Endothelial cell of umbilical vein (primary cell): ENCODE measurements around the gene HTRA1. TPM values are rescaled to one million over a fixed set of nuclear protein-coding genes. Genes with fewer than 3 reads are reported as not detected.

Experiments
- BruUV-seq: library from RNA; stranded (reverse); fragments of 400-500 nt; replicated peaks from 2 replicates; lab custom pipeline; 2021; lab: Mats Ljungman, UMichigan
- CTCF ChIA-PET: fragments of 300-600, 350-600 bp; sonication (Branson Sonifier 250); formaldehyde crosslinking; loops from one replicate; lab custom pipeline; 2021; ENCODE audit warnings: antibody characterized with exemption, inconsistent platforms; lab: Charles Lee
- POLR2A ChIA-PET: fragments of 300-600, 350-600 bp; sonication (Branson Sonifier 250); formaldehyde crosslinking; loops from one replicate; lab custom pipeline; 2021; ENCODE audit warnings: antibody characterized with exemption, inconsistent platforms; lab: Charles Lee
- DNase-seq: peaks from one replicate; pipeline ENCODE4 v3.0.0-alpha.2; 2011; ENCODE audit warnings: low read depth, low spot score
- FAIRE-seq: peaks from 2 replicates; lab custom pipeline; 2011; peaks lifted over from hg19 to GRCh38; lab: Jason Lieb, UNC
- H2AFZ ChIP-seq: 2 replicates; pipeline ENCODE4 v1.6.0; 2012; ENCODE audit warnings: low read depth, low read length, control low read depth, inconsistent platforms
- H3K27ac ChIP-seq: 2 replicates; pipeline ENCODE4 v1.5.1; 2011; ENCODE audit warnings: low read depth, mild to moderate bottlenecking, control low read depth, low read length, moderate library complexity; ENCODE audit not compliant: insufficient read depth
- H3K27me3 ChIP-seq, 2 experiments: 2 replicates each; pipeline versions ENCODE4 v1.6.0 to v1.6.1; 2011; ENCODE audit warnings: low read length in 2 of 2, mixed read lengths in 1 of 2; ENCODE audit not compliant: control insufficient read depth in 2 of 2, insufficient read depth in 2 of 2
- H3K36me3 ChIP-seq, 2 experiments: 2 replicates in 1 of 2; 3 replicates in 1 of 2; pipeline ENCODE4 v1.5.1; 2011; ENCODE audit warnings: low read length in 2 of 2, mild to moderate bottlenecking in 1 of 2, moderate library complexity in 1 of 2; ENCODE audit not compliant: control insufficient read depth in 2 of 2, insufficient read depth in 2 of 2; ENCODE audit errors: extremely low read depth in 1 of 2
- H3K4me1 ChIP-seq: 3 replicates; pipeline ENCODE4 v1.5.1; 2011; ENCODE audit warnings: mild to moderate bottlenecking, low read length; ENCODE audit not compliant: control insufficient read depth, insufficient read depth; ENCODE audit errors: extremely low read depth
- H3K4me2 ChIP-seq: 2 replicates; pipeline ENCODE4 v1.6.1; 2011; ENCODE audit warnings: low read length, control low read depth, mixed read lengths; ENCODE audit not compliant: insufficient read depth
- H3K4me3 ChIP-seq, 3 experiments: fragments of 200-600 bp in 1 of 3; sonication (generic), shearing (Covaris generic) in 1 of 3; replicated peaks in 1 of 3; 2 replicates each; pipeline ENCODE4 v1.5.1; 2011 to 2016; ENCODE audit warnings: control low read depth in 3 of 3, low read length in 3 of 3, mild to moderate bottlenecking in 2 of 3, inconsistent platforms in 1 of 3, low read depth in 1 of 3, moderate library complexity in 1 of 3; ENCODE audit not compliant: insufficient read depth in 1 of 3
- H3K79me2 ChIP-seq: 2 replicates; pipeline ENCODE4 v1.6.0; 2012; ENCODE audit warnings: low read length, inconsistent platforms; ENCODE audit not compliant: control insufficient read depth, insufficient read depth
- H3K9ac ChIP-seq: replicated peaks from 2 replicates; pipeline ENCODE3; 2011; ENCODE audit warnings: low read length, control low read depth; ENCODE audit not compliant: insufficient read depth; ENCODE audit errors: extremely low read depth
- H3K9me1 ChIP-seq: replicated peaks from 3 replicates; pipeline ENCODE4 v1.6.0; 2011; ENCODE audit warnings: mild to moderate bottlenecking, low read length; ENCODE audit not compliant: control insufficient read depth, insufficient read depth; ENCODE audit errors: extremely low read depth
- H3K9me3 ChIP-seq: replicated peaks from 2 replicates; pipeline ENCODE4 v1.5.1; 2012; ENCODE audit warnings: low read length, inconsistent platforms; ENCODE audit not compliant: control insufficient read depth, insufficient read depth
- H4K20me1 ChIP-seq: replicated peaks from 2 replicates; pipeline ENCODE3; 2011; ENCODE audit warnings: mild to moderate bottlenecking, low read length; ENCODE audit not compliant: control insufficient read depth, insufficient read depth; ENCODE audit errors: extremely low read depth
- CTCF ChIP-seq, 2 donors: IDR thresholded peaks; 1 replicate in 1 of 2; 2 replicates in 1 of 2; pipeline ENCODE4 v1.5.1; 2011; ENCODE audit warnings: low read length in 2 of 2, mild to moderate bottlenecking in 2 of 2, moderate library complexity in 2 of 2, control low read depth in 1 of 2, inconsistent platforms in 1 of 2, low read depth in 1 of 2; ENCODE audit not compliant: insufficient read depth in 1 of 2; ENCODE audit errors: extremely low read depth in 1 of 2
- EZH2 ChIP-seq: IDR thresholded peaks from 2 replicates; pipeline ENCODE4 v1.6.1; 2012; ENCODE audit warnings: borderline replicate concordance, low read depth, mild to moderate bottlenecking, moderate library complexity, low read length, inconsistent platforms; ENCODE audit not compliant: severe bottlenecking
- FOS ChIP-seq: IDR thresholded peaks from 2 replicates; pipeline ENCODE4 v1.6.1; 2011; ENCODE audit warnings: mild to moderate bottlenecking, low read length, moderate library complexity, borderline replicate concordance; ENCODE audit not compliant: insufficient read depth
- GATA2 ChIP-seq: IDR thresholded peaks from 2 replicates; pipeline ENCODE4 v1.7.0; 2011; ENCODE audit warnings: low read depth, mild to moderate bottlenecking, moderate library complexity, mixed read lengths, low read length; ENCODE audit not compliant: insufficient read length, insufficient read depth
- JUN ChIP-seq: IDR thresholded peaks from 2 replicates; pipeline ENCODE4 v1.6.1; 2011; ENCODE audit warnings: borderline replicate concordance, low read depth; ENCODE audit not compliant: insufficient read length, insufficient read depth
- MYC ChIP-seq: IDR thresholded peaks from one replicate; pipeline ENCODE4 v1.6.1; 2011; ENCODE audit warnings: mild to moderate bottlenecking, low read depth, low read length
- POLR2A ChIP-seq: IDR thresholded peaks from 2 replicates; pipeline ENCODE4 v1.6.1; 2012; ENCODE audit warnings: low read depth, mild to moderate bottlenecking, control low read depth, low read length
- POLR2AphosphoS5 ChIP-seq: IDR thresholded peaks from 2 replicates; pipeline ENCODE4 v1.6.1; 2012; ENCODE audit warnings: low read depth, mild to moderate bottlenecking, control low read depth, low read length, moderate library complexity; ENCODE audit not compliant: insufficient read depth
- dilution Hi-C: fragments of 300-500 bp; cut with MboI; formaldehyde crosslinking; loops from one replicate; pipeline ENCODE4 v1.15.0; 2019; ENCODE audit warnings: low sequenced_read_pairs; ENCODE audit not compliant: extremely low pct_ligation_motif_present
- intact Hi-C: fragments of 100-400 bp; cut with micrococcal nuclease; formaldehyde crosslinking; loops from one replicate; pipeline ENCODE4 v1.10.0; 2022
- polyA plus RNA-seq, 4 experiments: library from polyadenylated mRNA; depleted of rRNA in 3 of 4; stranded (reverse) in 3 of 4; unstranded in 1 of 4; fragments of >200 nt; gene quantifications; 2 replicates each; pipeline versions ENCODE4 v1.2.1 to v1.2.3, GENCODE V29; 2011 to 2012; ENCODE audit warnings: missing spikeins in 1 of 4
- total RNA-seq: library from RNA; stranded (reverse); gene quantifications from 2 replicates; pipeline ENCODE4 v1.2.3, GENCODE V29; 2021
- TF ChIP-seq, protein P1 (sequence below): IDR thresholded peaks from 2 replicates; pipeline ENCODE4 v1.6.1; 2011; ENCODE audit not compliant: insufficient read depth, insufficient read length

Gene HTRA1
- total and polyA plus RNA-seq, 2 donors (not counting 3 experiments of a cell fraction or from before 2014, with no cell fraction given) = 192 to 270 TPM

DNA sequence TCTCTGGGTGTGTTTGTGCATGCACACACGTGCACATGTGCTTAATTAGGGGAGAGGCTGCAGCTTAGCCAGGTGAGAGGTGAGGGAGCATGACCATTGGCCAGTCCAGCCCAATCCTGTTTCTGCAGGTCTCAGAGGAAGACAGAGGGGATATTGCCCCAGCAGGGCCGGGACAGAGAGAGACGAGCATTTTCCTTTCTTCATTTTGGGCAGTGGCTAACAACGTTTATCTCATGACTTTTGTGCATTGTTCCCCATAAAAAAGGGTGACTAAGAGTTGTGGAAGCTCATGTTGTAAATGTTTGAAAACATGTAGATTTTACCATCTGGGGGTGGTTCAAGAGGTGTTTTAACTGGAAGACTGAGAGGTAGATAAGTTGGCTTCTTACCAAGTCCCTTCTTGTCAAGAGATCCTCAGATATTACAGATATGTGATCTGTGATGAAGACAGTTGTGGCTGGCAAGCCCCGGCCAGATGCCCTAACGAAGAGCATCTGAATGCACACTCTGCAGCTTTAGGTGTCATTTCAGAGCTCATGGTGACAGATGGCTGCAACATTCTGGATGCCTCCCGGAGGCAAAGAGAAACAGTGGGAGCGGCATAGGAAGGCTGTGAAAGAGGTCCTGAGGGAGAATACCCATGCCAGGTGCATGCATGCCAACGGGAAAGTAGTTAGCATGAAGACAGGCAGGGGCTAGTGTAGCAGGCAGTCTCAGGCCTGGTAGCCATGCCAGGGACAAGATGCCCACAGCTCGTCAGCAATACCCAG is 82.5 kb downstream of the HTRA1 start:
- ChIA-PET CTCF (interaction anchor here (0.9 to 2.7 kb wide), 2 partner anchors 21 to 264 kb away, joined by 3 to 12 read pairs; no protein-coding TSS in a partner anchor), POLR2A (no interaction called here)
- intact Hi-C loops = no loop called here
- Histone ChIP-seq H3K4me2 (no peak overlapping the region), H3K4me3 (no peak overlapping the region), H3K79me2 (no peaks in the 10 kb centered on the region), H3K4me1 (peaks cover 6% of the 10 kb centered on the region), H4K20me1 (no peaks in the 10 kb centered on the region), H3K9ac (no peak overlapping the region), H3K9me1 (no peaks in the 10 kb centered on the region), H2AFZ (no peak overlapping the region), H3K27ac (no peak overlapping the region), H3K36me3 (no peaks in the 10 kb centered on the region), H3K9me3 (no peaks in the 10 kb centered on the region), H3K27me3 (no peaks in the 10 kb centered on the region)
- dilution Hi-C loops = no loop called here
- no peak for TF ChIP-seq POLR2AphosphoS5
- TF ChIP-seq JUN = no peak
- no peak for TF ChIP-seq POLR2A
- TF ChIP-seq EZH2 = no peak
- TF ChIP-seq FOS = no peak
- no peak for TF ChIP-seq MYC
- TF ChIP-seq, protein P1, sequence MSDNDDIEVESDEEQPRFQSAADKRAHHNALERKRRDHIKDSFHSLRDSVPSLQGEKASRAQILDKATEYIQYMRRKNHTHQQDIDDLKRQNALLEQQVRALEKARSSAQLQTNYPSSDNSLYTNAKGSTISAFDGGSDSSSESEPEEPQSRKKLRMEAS = no peak
- TF ChIP-seq CTCF (IDR thresholded peaks at IDR 0.05; ENCODE audit: extremely low read depth in 1 of 2, insufficient read depth in 1 of 2, low read depth in 1 of 2, low read length in 2 of 2) = no peak
- no peak for TF ChIP-seq GATA2
- no peak for DNase-seq
- BruUV-seq = no TSS peak
- no peak for FAIRE-seq
